Measurements from ENCODE around the gene TMPRSS5. TPM values are rescaled to one million over a fixed set of nuclear protein-coding genes. Genes with fewer than 3 reads are reported as not detected.
"Not testable (repeated sequence)": the region's sequence is repeated elsewhere in the genome, so short reads cannot be mapped to it uniquely, and the experiment has no call there.

TMPRSS5 gene
- total RNA-seq, 1 experiment from 2014 or later = 0.07 TPM

GRCh38 chr11:113675003-113675561, 31.0 kb downstream of the TMPRSS5 start:
- intact Hi-C loops (cut with micrococcal nuclease) = no loop called here
- DNase-seq (peak; percentile 84), ATAC-seq (peak; percentile 74)
- TF ChIP-seq EZH2 (IDR thresholded peaks at IDR 0.05; ENCODE audit: low read length, unreplicated experiment) (no peak), EZH2phosphoT487 (IDR thresholded peaks at IDR 0.05; ENCODE audit: borderline replicate concordance, low read length) (no peak), CTCF (conservative IDR thresholded peaks at IDR 0.05; ENCODE audit: low read depth, low read length) (no peak)
- Histone ChIP-seq H3K4me1 (ENCODE audit: insufficient read depth, low read length) (peaks cover 23% of the 10 kb centered on the region), H3K36me3 (ENCODE audit: low read depth, low read length) (no peaks in the 10 kb centered on the region), H3K79me2 (ENCODE audit: low read length) (no peaks in the 10 kb centered on the region), H2AFZ (ENCODE audit: low read length) (no peak overlapping the region), H3K27ac (ENCODE audit: low read length) (no peak overlapping the region), H3F3A (ENCODE audit: low read length, unreplicated experiment) (no peaks in the 10 kb centered on the region), H4K20me1 (ENCODE audit: low read length) (no peaks in the 10 kb centered on the region), H3K9me3 (ENCODE audit: low read length) (no peaks in the 10 kb centered on the region), H3K4me3 (ENCODE audit: low read length) (no peak overlapping the region), H3K4me2 (ENCODE audit: low read length) (peak overlapping the region; percentile 7), H3K27me3 (ENCODE audit: low read length) (no peaks in the 10 kb centered on the region), H3K9me2 (replicated peaks; ENCODE audit: low read length) (no peaks in the 10 kb centered on the region), H3K9ac (ENCODE audit: low read length) (no peak overlapping the region)
- ChIA-PET CTCF (no interaction called here), POLR2A (ENCODE audit: unreplicated experiment) (interaction anchor here (0.6 kb wide), 1 partner anchor 661 kb away, joined by 3 read pairs; no protein-coding TSS in a partner anchor)
- no TSS peak for BruUV-seq (replicated peaks)

GRCh38 chr11:113674397-113674685, 31.8 kb downstream of the TMPRSS5 start:
- no peak overlapping the region for H2AFZ ChIP-seq (ENCODE audit: low read length)
- H3K4me1 ChIP-seq (ENCODE audit: insufficient read depth, low read length) = peaks cover 23% of the 10 kb centered on the region
- H3K9ac ChIP-seq (ENCODE audit: low read length) = no peak overlapping the region
- H3K36me3 ChIP-seq (ENCODE audit: low read depth, low read length) = no peaks in the 10 kb centered on the region
- BruUV-seq (replicated peaks) = no TSS peak
- ChIA-PET POLR2A (ENCODE audit: unreplicated experiment) (no interaction called here), CTCF (no interaction called here)
- no peaks in the 10 kb centered on the region for H4K20me1 ChIP-seq (ENCODE audit: low read length)
- H3K4me3 ChIP-seq (ENCODE audit: low read length) = no peak overlapping the region
- H3K9me3 ChIP-seq (ENCODE audit: low read length) = no peaks in the 10 kb centered on the region
- no peak overlapping the region for H3K27ac ChIP-seq (ENCODE audit: low read length)
- intact Hi-C loops (cut with micrococcal nuclease) = no loop called here
- H3F3A ChIP-seq (ENCODE audit: low read length, unreplicated experiment) = no peaks in the 10 kb centered on the region
- peak; percentile 31; the same call in 1 of the 2 replicates for ATAC-seq
- peak; percentile 49 for DNase-seq
- no peaks in the 10 kb centered on the region for H3K9me2 ChIP-seq (replicated peaks; ENCODE audit: low read length)
- TF ChIP-seq CTCF (conservative IDR thresholded peaks at IDR 0.05; ENCODE audit: low read depth, low read length) = no peak
- TF ChIP-seq EZH2 (IDR thresholded peaks at IDR 0.05; ENCODE audit: low read length, unreplicated experiment) = no peak
- TF ChIP-seq EZH2phosphoT487 (IDR thresholded peaks at IDR 0.05; ENCODE audit: borderline replicate concordance, low read length) = no peak
- H3K4me2 ChIP-seq (ENCODE audit: low read length) = peak overlapping the region; percentile 7
- no peaks in the 10 kb centered on the region for H3K27me3 ChIP-seq (ENCODE audit: low read length)
- no peaks in the 10 kb centered on the region for H3K79me2 ChIP-seq (ENCODE audit: low read length)

- Histone ChIP-seq H3F3A (ENCODE audit: low read length, unreplicated experiment) (no peaks in the 10 kb centered on the region), H3K27ac (ENCODE audit: low read length) (no peak overlapping the region), H3K9ac (ENCODE audit: low read length) (no peak overlapping the region), H3K4me3 (ENCODE audit: low read length) (no peak overlapping the region), H3K79me2 (ENCODE audit: low read length) (no peaks in the 10 kb centered on the region), H4K20me1 (ENCODE audit: low read length) (no peaks in the 10 kb centered on the region), H3K9me3 (ENCODE audit: low read length) (no peaks in the 10 kb centered on the region), H3K36me3 (ENCODE audit: low read depth, low read length) (no peaks in the 10 kb centered on the region), H3K4me1 (ENCODE audit: insufficient read depth, low read length) (peaks cover 28% of the 10 kb centered on the region), H2AFZ (ENCODE audit: low read length) (no peak overlapping the region), H3K27me3 (ENCODE audit: low read length) (no peaks in the 10 kb centered on the region), H3K9me2 (replicated peaks; ENCODE audit: low read length) (no peaks in the 10 kb centered on the region), H3K4me2 (ENCODE audit: low read length) (peak overlapping the region; percentile 7)
- no peak for TF ChIP-seq EZH2phosphoT487 (IDR thresholded peaks at IDR 0.05; ENCODE audit: borderline replicate concordance, low read length)
- no peak for TF ChIP-seq CTCF (conservative IDR thresholded peaks at IDR 0.05; ENCODE audit: low read depth, low read length)
- no peak for TF ChIP-seq EZH2 (IDR thresholded peaks at IDR 0.05; ENCODE audit: low read length, unreplicated experiment)
- ATAC-seq = no peak
- ChIA-PET CTCF (no interaction called here), POLR2A (ENCODE audit: unreplicated experiment) (no interaction called here)
- DNase-seq = no peak
- BruUV-seq (replicated peaks) = no TSS peak
- intact Hi-C loops (cut with micrococcal nuclease) = no loop called here
Measured at GRCh38 chr11:113673550-113674396, 32.3 kb downstream of the TMPRSS5 start.

GRCh38 chr11:113671914-113672313, 34.2 kb downstream of the TMPRSS5 start:
- CTCF ChIA-PET; H3F3A ChIP-seq (ENCODE audit: low read length, unreplicated experiment); H4K20me1 ChIP-seq (ENCODE audit: low read length); H3K9me2 ChIP-seq (replicated peaks; ENCODE audit: low read length); H3K27ac ChIP-seq (ENCODE audit: low read length); H3K36me3 ChIP-seq (ENCODE audit: low read depth, low read length); H3K9me3 ChIP-seq (ENCODE audit: low read length); H3K79me2 ChIP-seq (ENCODE audit: low read length); H3K27me3 ChIP-seq (ENCODE audit: low read length); DNase-seq; H3K4me3 ChIP-seq (ENCODE audit: low read length); BruUV-seq (replicated peaks); H2AFZ ChIP-seq (ENCODE audit: low read length); POLR2A ChIA-PET (ENCODE audit: unreplicated experiment); H3K4me2 ChIP-seq (ENCODE audit: low read length); ATAC-seq; intact Hi-C loops (cut with micrococcal nuclease); H3K9ac ChIP-seq (ENCODE audit: low read length): not testable (repeated sequence)
- H3K4me1 ChIP-seq (ENCODE audit: insufficient read depth, low read length) = peaks cover 44% of the 10 kb centered on the region

Measured in PC-3 (cell line).